Measurements from ENCODE around the gene LTV1. TPM values are rescaled to one million over a fixed set of nuclear protein-coding genes. Genes with fewer than 3 reads are reported as not detected.
"Not testable (repeated sequence)": the region's sequence is repeated elsewhere in the genome, so short reads cannot be mapped to it uniquely, and the experiment has no call there.

Gene LTV1
- total RNA-seq, 1 experiment from 2014 or later, result 38.1 TPM

GRCh38 chr6:143844006-143844405 is 868 bp downstream of the LTV1 start:
- Mint-ChIP-seq H3K36me3 (ENCODE audit: insufficient read depth, unreplicated experiment) (peaks cover 62% of the 10 kb centered on the region), H3K9me3 (ENCODE audit: unreplicated experiment) (no peaks in the 10 kb centered on the region), H3K27ac (ENCODE audit: unreplicated experiment) (peak overlapping the region; percentile 94), H3K4me3 (ENCODE audit: unreplicated experiment) (peak overlapping the region; percentile 92), H3K4me1 (ENCODE audit: low read depth, unreplicated experiment) (peaks cover 7% of the 10 kb centered on the region), H3K27me3 (ENCODE audit: insufficient read depth, unreplicated experiment) (no peaks in the 10 kb centered on the region)
- Histone ChIP-seq H3K9me3 (no peaks in the 10 kb centered on the region), H3K4me1 (no peaks in the 10 kb centered on the region; the same call in 1 of the 2 replicates), H3K4me3 (ENCODE audit: low read depth, low read length) (peak overlapping the region; percentile 78), H3K27me3 (replicated peaks; ENCODE audit: control insufficient read depth, insufficient read depth, low read length) (no peaks in the 10 kb centered on the region), H3K36me3 (ENCODE audit: control insufficient read depth, insufficient read depth, low read length) (peaks cover 1% of the 10 kb centered on the region; the same call in 1 of the 2 replicates)
- ChIA-PET CTCF (interaction anchor here (2.0 kb wide), 1 partner anchor 269 kb away, joined by 17 read pairs; no protein-coding TSS in a partner anchor), POLR2A (interaction anchor here (0.5 to 1.6 kb wide), 5 partner anchors 13 to 393 kb away, joined by 3 to 7 read pairs (median 4); partner anchors contain the start of genes ADAT2 and PEX3)
- intact Hi-C loops (cut with micrococcal nuclease; ENCODE audit: unreplicated experiment), result loop anchor here (5.0 kb wide), 1 partner anchor 172 kb away; no protein-coding TSS in a partner anchor
- no peak for TF ChIP-seq CTCF (IDR thresholded peaks at IDR 0.05; ENCODE audit: insufficient read depth in 1 of 2, low read depth in 1 of 2, low read length in 1 of 2, severe bottlenecking in 1 of 2, unreplicated experiment in 1 of 2)
- no TSS peak for BruUV-seq (replicated peaks)
- DNase-seq, result no peak

DNA sequence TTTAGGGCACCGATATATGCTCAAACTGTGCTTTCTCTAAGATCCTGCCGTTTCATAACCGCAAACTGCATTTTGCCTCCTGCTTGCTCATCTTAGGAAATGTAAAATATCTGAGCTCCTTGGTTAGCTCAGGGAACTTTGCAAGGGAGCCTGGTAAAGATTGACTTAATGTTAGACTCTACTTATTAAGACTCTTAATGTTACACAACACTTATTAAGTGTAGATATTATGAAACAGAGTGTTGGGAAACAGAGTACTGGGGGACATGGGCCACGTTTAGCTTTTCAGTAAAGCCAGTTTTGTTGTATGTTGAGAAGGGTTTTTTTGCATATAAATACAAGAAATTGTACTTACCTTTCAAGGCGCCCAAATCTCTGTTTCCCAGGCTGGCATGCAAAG is 1.9 kb downstream of the LTV1 start:
- Mint-ChIP-seq H3K4me3 (ENCODE audit: unreplicated experiment) (no peak overlapping the region), H3K27me3 (ENCODE audit: insufficient read depth, unreplicated experiment) (no peaks in the 10 kb centered on the region), H3K4me1 (ENCODE audit: low read depth, unreplicated experiment) (peaks cover 7% of the 10 kb centered on the region), H3K9me3 (ENCODE audit: unreplicated experiment) (no peaks in the 10 kb centered on the region), H3K27ac (ENCODE audit: unreplicated experiment) (no peak overlapping the region), H3K36me3 (ENCODE audit: insufficient read depth, unreplicated experiment) (peaks cover 72% of the 10 kb centered on the region)
- ChIA-PET CTCF (no interaction called here), POLR2A (no interaction called here)
- H3K4me1 ChIP-seq, result no peaks in the 10 kb centered on the region; the same call in 1 of the 2 replicates
- H3K36me3 ChIP-seq (ENCODE audit: control insufficient read depth, insufficient read depth, low read length), result peaks cover 1% of the 10 kb centered on the region; the same call in 1 of the 2 replicates
- no peak for TF ChIP-seq CTCF (IDR thresholded peaks at IDR 0.05; ENCODE audit: insufficient read depth in 1 of 2, low read depth in 1 of 2, low read length in 1 of 2, severe bottlenecking in 1 of 2, unreplicated experiment in 1 of 2)
- BruUV-seq (replicated peaks), result no TSS peak
- no peak overlapping the region for H3K4me3 ChIP-seq (ENCODE audit: low read depth, low read length)
- intact Hi-C loops (cut with micrococcal nuclease; ENCODE audit: unreplicated experiment), result no loop called here
- no peaks in the 10 kb centered on the region for H3K27me3 ChIP-seq (replicated peaks; ENCODE audit: control insufficient read depth, insufficient read depth, low read length)
- DNase-seq, result no peak
- no peaks in the 10 kb centered on the region for H3K9me3 ChIP-seq

DNA sequence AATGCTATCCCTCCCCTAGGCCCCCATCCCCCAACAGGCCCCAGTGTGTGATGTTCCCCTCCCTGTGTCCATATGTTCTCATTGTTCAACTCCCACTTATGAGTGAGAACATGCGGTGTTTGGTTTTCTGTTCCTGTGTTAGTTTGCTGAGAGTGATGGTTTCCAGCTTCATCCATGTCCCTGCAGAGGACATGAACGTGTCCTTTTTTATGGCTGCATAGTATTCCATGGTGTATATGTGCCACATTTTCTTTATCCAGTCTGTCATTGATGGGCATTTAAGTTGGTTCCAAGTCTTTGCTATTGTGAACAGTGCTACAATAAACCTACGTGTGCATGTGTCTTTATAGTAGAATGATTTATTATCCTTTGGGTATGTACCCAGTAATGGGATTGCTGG is 8.6 kb downstream of the LTV1 start:
- H3K36me3 Mint-ChIP-seq (ENCODE audit: insufficient read depth, unreplicated experiment), result peaks cover 97% of the 10 kb centered on the region
- H3K4me3 Mint-ChIP-seq (ENCODE audit: unreplicated experiment); DNase-seq; H3K27ac Mint-ChIP-seq (ENCODE audit: unreplicated experiment); H3K4me1 ChIP-seq; BruUV-seq (replicated peaks); CTCF ChIA-PET; H3K9me3 ChIP-seq; H3K36me3 ChIP-seq (ENCODE audit: control insufficient read depth, insufficient read depth, low read length); POLR2A ChIA-PET; H3K27me3 ChIP-seq (replicated peaks; ENCODE audit: control insufficient read depth, insufficient read depth, low read length); H3K4me3 ChIP-seq (ENCODE audit: low read depth, low read length); H3K27me3 Mint-ChIP-seq (ENCODE audit: insufficient read depth, unreplicated experiment); H3K4me1 Mint-ChIP-seq (ENCODE audit: low read depth, unreplicated experiment); intact Hi-C loops (cut with micrococcal nuclease; ENCODE audit: unreplicated experiment): not testable (repeated sequence)
- peaks cover 28% of the 10 kb centered on the region for H3K9me3 Mint-ChIP-seq (ENCODE audit: unreplicated experiment)

DNA sequence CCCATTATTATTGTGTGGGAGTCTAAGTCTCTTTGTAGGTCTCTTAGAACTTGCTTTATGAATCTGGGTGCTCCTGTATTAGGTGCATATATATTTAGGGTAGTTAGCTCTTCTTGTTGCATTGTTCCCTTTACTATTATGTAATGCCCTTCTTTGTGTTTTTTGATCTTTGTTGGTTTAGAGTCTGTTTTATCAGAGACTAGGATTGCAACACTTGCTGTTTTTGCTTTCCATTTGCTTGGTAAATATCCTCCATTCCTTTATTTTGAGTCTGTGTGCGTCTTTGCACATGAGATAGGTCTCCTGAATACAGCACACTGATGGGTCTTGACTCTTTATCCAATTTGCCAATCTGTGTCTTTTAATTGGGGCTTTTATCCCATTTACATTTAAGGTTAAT is 11.9 kb downstream of the LTV1 start:
- POLR2A ChIA-PET; H3K27ac Mint-ChIP-seq (ENCODE audit: unreplicated experiment); intact Hi-C loops (cut with micrococcal nuclease; ENCODE audit: unreplicated experiment); H3K36me3 ChIP-seq (ENCODE audit: control insufficient read depth, insufficient read depth, low read length); H3K4me3 ChIP-seq (ENCODE audit: low read depth, low read length); H3K27me3 ChIP-seq (replicated peaks; ENCODE audit: control insufficient read depth, insufficient read depth, low read length); CTCF ChIA-PET; H3K4me1 Mint-ChIP-seq (ENCODE audit: low read depth, unreplicated experiment); H3K9me3 ChIP-seq; H3K4me3 Mint-ChIP-seq (ENCODE audit: unreplicated experiment); DNase-seq; H3K27me3 Mint-ChIP-seq (ENCODE audit: insufficient read depth, unreplicated experiment); BruUV-seq (replicated peaks); H3K4me1 ChIP-seq: not testable (repeated sequence)
- H3K36me3 Mint-ChIP-seq (ENCODE audit: insufficient read depth, unreplicated experiment), result peaks cover 90% of the 10 kb centered on the region
- H3K9me3 Mint-ChIP-seq (ENCODE audit: unreplicated experiment), result peaks cover 28% of the 10 kb centered on the region

DNA sequence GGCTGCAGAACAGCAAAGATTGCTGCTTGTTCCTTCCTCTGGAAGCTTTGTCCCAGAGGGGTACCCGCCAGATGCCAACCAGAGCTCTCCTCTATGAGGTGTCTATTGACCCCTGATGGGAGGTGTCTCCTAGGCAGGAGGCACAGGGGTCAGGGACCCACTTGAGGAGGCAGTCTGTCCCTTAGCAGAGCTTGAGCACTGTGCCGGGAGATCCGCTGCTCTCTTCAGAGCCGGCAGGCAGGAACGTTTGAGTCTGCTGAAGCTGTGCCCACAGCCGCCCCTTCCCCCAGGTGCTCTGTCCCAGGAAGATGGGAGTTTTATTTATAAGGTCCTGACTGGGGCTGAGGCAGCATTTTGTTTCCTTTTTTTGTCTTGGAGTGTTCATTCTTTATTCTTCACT is 13.6 kb downstream of the LTV1 start:
- CTCF ChIA-PET; intact Hi-C loops (cut with micrococcal nuclease; ENCODE audit: unreplicated experiment); BruUV-seq (replicated peaks); H3K27me3 ChIP-seq (replicated peaks; ENCODE audit: control insufficient read depth, insufficient read depth, low read length); H3K4me3 ChIP-seq (ENCODE audit: low read depth, low read length); H3K4me1 ChIP-seq; H3K9me3 ChIP-seq; H3K4me3 Mint-ChIP-seq (ENCODE audit: unreplicated experiment); DNase-seq; H3K36me3 ChIP-seq (ENCODE audit: control insufficient read depth, insufficient read depth, low read length); H3K27ac Mint-ChIP-seq (ENCODE audit: unreplicated experiment); H3K27me3 Mint-ChIP-seq (ENCODE audit: insufficient read depth, unreplicated experiment); H3K4me1 Mint-ChIP-seq (ENCODE audit: low read depth, unreplicated experiment); POLR2A ChIA-PET: not testable (repeated sequence)
- Mint-ChIP-seq H3K9me3 (ENCODE audit: unreplicated experiment) (peaks cover 28% of the 10 kb centered on the region), H3K36me3 (ENCODE audit: insufficient read depth, unreplicated experiment) (peaks cover 90% of the 10 kb centered on the region)
